NOMO-1 (cell line): Measurements from ENCODE around the gene CHRNE.
A peak's percentile ranks its signal among the peaks of the same experiment; 100 is the strongest.
"Not testable (repeated sequence)": the region's sequence is repeated elsewhere in the genome, so short reads cannot be mapped to it uniquely, and the experiment has no call there.

Source experiments
- DNase-seq, 2 experiments: peaks; one replicate each; lab custom pipeline; 2025; ENCODE audit not compliant: unreplicated experiment in 2 of 2; lab: John Stamatoyannopoulos, UW

The CHRNE gene

GRCh38 chr17:4939796-4940554, 37.1 kb upstream of the CHRNE start, which contains the start of the genes RNF167 and SLC25A11:
Gene RNF167, plus strand, starts transcription at chr17:4940268. Its CDS starts 642 bp downstream, at chr17:4940910.
Gene SLC25A11, minus strand, starts transcription at chr17:4940046. Its CDS starts 136 bp downstream, at chr17:4939910.
- DNase-seq, result peak; percentile 99

- DNase-seq, result no peak
Measured at GRCh38 chr17:4939546-4939795, 36.6 kb upstream of the CHRNE start.

GRCh38 chr17:4938688-4939545, 36.0 kb upstream of the CHRNE start:
- DNase-seq, result peak in 1 of 2 experiments; percentile 12

- no peak for DNase-seq
Measured at GRCh38 chr17:4938069-4938491, 35.2 kb upstream of the CHRNE start.

- DNase-seq, result no peak
Measured at GRCh38 chr17:4937553-4937952, 34.7 kb upstream of the CHRNE start.

GRCh38 chr17:4936436-4936835, 33.5 kb upstream of the CHRNE start:
- DNase-seq, result no peak

GRCh38 chr17:4935650-4936049, 32.8 kb upstream of the CHRNE start:
- no peak for DNase-seq

GRCh38 chr17:4934173-4934979, 31.5 kb upstream of the CHRNE start:
- peak; percentile 50 to 54 for DNase-seq

GRCh38 chr17:4933646-4934045, 30.7 kb upstream of the CHRNE start:
- DNase-seq, result no peak

GRCh38 chr17:4932756-4933155, 29.9 kb upstream of the CHRNE start:
- DNase-seq, result no peak

GRCh38 chr17:4931963-4932362, 29.1 kb upstream of the CHRNE start, which contains the start of gene GP1BA:
Gene GP1BA, plus strand, starts transcription at chr17:4932277. Its CDS starts 328 bp downstream, at chr17:4932605.
- no peak for DNase-seq

GRCh38 chr17:4928881-4929280, 26.0 kb upstream of the CHRNE start:
- DNase-seq, result no peak

- not testable (repeated sequence) for DNase-seq
Measured at GRCh38 chr17:4926577-4927335, 23.9 kb upstream of the CHRNE start.

- no peak for DNase-seq
Measured at GRCh38 chr17:4921320-4921719, 18.4 kb upstream of the CHRNE start.

GRCh38 chr17:4920351-4921048, 17.6 kb upstream of the CHRNE start:
- DNase-seq, result peak; percentile 38 to 68

- no peak for DNase-seq
Measured at GRCh38 chr17:4919511-4920047, 16.7 kb upstream of the CHRNE start.

- DNase-seq, result not testable (repeated sequence)
Measured at GRCh38 chr17:4914551-4914950, 11.7 kb upstream of the CHRNE start.

GRCh38 chr17:4913994-4914393, 11.1 kb upstream of the CHRNE start:
- no peak for DNase-seq

GRCh38 chr17:4908711-4909496, 6.0 kb upstream of the CHRNE start:
- peak; percentile 90 for DNase-seq
